Mesenchymal stem cell (in vitro differentiated cells and primary cell): Measurements from ENCODE around the gene LEF1.
"Not testable (repeated sequence)": the region's sequence is repeated elsewhere in the genome, so short reads cannot be mapped to it uniquely, and the experiment has no call there.

Experiments
- DNase-seq: peaks from one replicate; pipeline ENCODE4 v3.0.0-alpha.2; 2013
- H2AFZ ChIP-seq: one replicate; pipeline ENCODE4 v1.6.1; 2013; ENCODE audit warnings: low read depth, mild to moderate bottlenecking, control low read depth, inconsistent platforms, low read length, moderate library complexity
- H2AK5ac ChIP-seq: 2 replicates; pipeline ENCODE4 v1.6.1; 2013; ENCODE audit warnings: low read length, moderate library complexity, mild to moderate bottlenecking, inconsistent platforms; ENCODE audit not compliant: severe bottlenecking
- H2BK120ac ChIP-seq: one replicate; pipeline ENCODE4 v1.6.1; 2013; ENCODE audit warnings: low read depth, mild to moderate bottlenecking, inconsistent platforms, low read length, moderate library complexity
- H2BK12ac ChIP-seq, 2 experiments: one replicate each; pipeline ENCODE4 v1.6.1; 2013; ENCODE audit warnings: inconsistent platforms in 2 of 2, low read length in 2 of 2, mild to moderate bottlenecking in 2 of 2, moderate library complexity in 2 of 2, control low read depth in 1 of 2
- H2BK15ac ChIP-seq: one replicate; pipeline ENCODE4 v1.6.1; 2013; ENCODE audit warnings: mild to moderate bottlenecking, low read depth, inconsistent platforms; ENCODE audit not compliant: poor library complexity, severe bottlenecking
- H2BK5ac ChIP-seq: 2 replicates; pipeline ENCODE4 v1.6.1; 2013; ENCODE audit warnings: low read depth, mild to moderate bottlenecking, low read length, control low read depth, inconsistent platforms; ENCODE audit not compliant: poor library complexity, severe bottlenecking
- H3K14ac ChIP-seq, 2 experiments: one replicate each; pipeline ENCODE4 v1.6.1; 2013; ENCODE audit warnings: inconsistent platforms in 2 of 2, low read length in 2 of 2, control low read depth in 1 of 2, mild to moderate bottlenecking in 1 of 2, moderate library complexity in 1 of 2
- H3K18ac ChIP-seq, 2 experiments: one replicate each; pipeline ENCODE4 v1.6.1; 2013; ENCODE audit warnings: inconsistent platforms in 2 of 2, low read length in 2 of 2, control low read depth in 1 of 2, low read depth in 1 of 2, mild to moderate bottlenecking in 1 of 2
- H3K23ac ChIP-seq, 2 experiments: one replicate each; pipeline ENCODE4 v1.6.1; 2013; ENCODE audit warnings: inconsistent platforms in 2 of 2, low read length in 2 of 2, mild to moderate bottlenecking in 2 of 2, moderate library complexity in 2 of 2, control low read depth in 1 of 2
- H3K27ac ChIP-seq: 2 replicates; pipeline ENCODE4 v1.5.1; 2013; ENCODE audit warnings: mild to moderate bottlenecking, moderate library complexity, low read length, control low read depth, inconsistent platforms; ENCODE audit not compliant: poor library complexity, severe bottlenecking
- H3K27me3 ChIP-seq, 2 experiments: 2 replicates each; pipeline versions ENCODE4 v1.6.1 to v1.7.0; 2013; ENCODE audit warnings: low read length in 2 of 2, mild to moderate bottlenecking in 2 of 2, moderate library complexity in 2 of 2, control low read depth in 1 of 2, inconsistent platforms in 1 of 2; ENCODE audit not compliant: control insufficient read depth in 1 of 2, insufficient read depth in 1 of 2
- H3K36me3 ChIP-seq, 2 experiments: 2 replicates each; pipeline versions ENCODE4 v1.6.1 to v1.7.0; 2013; ENCODE audit warnings: low read length in 2 of 2, control low read depth in 1 of 2, inconsistent platforms in 1 of 2, low read depth in 1 of 2, mild to moderate bottlenecking in 1 of 2; ENCODE audit not compliant: insufficient read depth in 2 of 2, control insufficient read depth in 1 of 2
- H3K4ac ChIP-seq, 2 experiments: one replicate each; pipeline ENCODE4 v1.6.1; 2013; ENCODE audit warnings: inconsistent platforms in 2 of 2, low read length in 2 of 2, mild to moderate bottlenecking in 2 of 2, moderate library complexity in 2 of 2, control low read depth in 1 of 2, low read depth in 1 of 2
- H3K4me1 ChIP-seq: 2 replicates; pipeline ENCODE4 v1.6.1; 2013; ENCODE audit warnings: low read depth, low read length, control low read depth; ENCODE audit not compliant: control insufficient read depth, insufficient read depth
- H3K4me2 ChIP-seq: 2 replicates; pipeline ENCODE4 v1.6.1; 2013; ENCODE audit warnings: low read length, mild to moderate bottlenecking, inconsistent platforms; ENCODE audit not compliant: poor library complexity, severe bottlenecking
- H3K4me3 ChIP-seq, 2 experiments: 2 replicates each; pipeline versions ENCODE4 v1.5.1 to v1.7.0; 2013; ENCODE audit warnings: low read length in 2 of 2, mild to moderate bottlenecking in 2 of 2, control low read depth in 1 of 2, low read depth in 1 of 2; ENCODE audit not compliant: insufficient read depth in 1 of 2
- H3K79me1 ChIP-seq: replicated peaks from 2 replicates; pipeline ENCODE4 v1.6.1; 2013; ENCODE audit warnings: mild to moderate bottlenecking, control low read depth, low read length, inconsistent platforms; ENCODE audit not compliant: poor library complexity, severe bottlenecking
- H3K9ac ChIP-seq: 2 replicates; pipeline ENCODE4 v1.7.0; 2013; ENCODE audit warnings: mild to moderate bottlenecking, low read length, moderate library complexity
- H3K9me3 ChIP-seq: 2 replicates; pipeline ENCODE4 v1.7.0; 2013; ENCODE audit warnings: mild to moderate bottlenecking, low read length; ENCODE audit not compliant: control insufficient read depth
- H4K8ac ChIP-seq: one replicate; pipeline ENCODE4 v1.6.1; 2013; ENCODE audit warnings: inconsistent platforms, mild to moderate bottlenecking, low read length, moderate library complexity
- H4K91ac ChIP-seq: one replicate; pipeline ENCODE4 v1.6.1; 2013; ENCODE audit warnings: mild to moderate bottlenecking, low read length, inconsistent platforms
- WGBS: methylation state at CpG from one replicate; pipeline ENCODE4 v1.1.7; 2013; ENCODE audit warnings: mixed read lengths; 5-methylcytosine and 5-hydroxymethylcytosine counted together

Gene LEF1

GRCh38 chr4:108051343-108051742 is 117.4 kb downstream of the LEF1 start:
- no peak overlapping the region for H3K23ac ChIP-seq
- peak overlapping the region; percentile 38 for H4K8ac ChIP-seq
- no peak overlapping the region for H2BK15ac ChIP-seq
- no peak overlapping the region for H2BK12ac ChIP-seq
- H3K27ac ChIP-seq, result no peak overlapping the region
- H3K14ac ChIP-seq, result no peak overlapping the region
- H3K27me3 ChIP-seq, result peaks cover 0 to 11% of the 10 kb centered on the region in 2 experiments
- no peaks in the 10 kb centered on the region for H3K36me3 ChIP-seq
- no peak overlapping the region for H2AFZ ChIP-seq
- H3K9me3 ChIP-seq, result no peaks in the 10 kb centered on the region
- no peaks in the 10 kb centered on the region for H3K79me1 ChIP-seq
- no peak overlapping the region for H3K4me2 ChIP-seq
- H3K4me3 ChIP-seq, result no peak overlapping the region
- H3K9ac ChIP-seq, result no peak overlapping the region
- H3K4ac ChIP-seq, result no peak overlapping the region
- no peak overlapping the region for H3K18ac ChIP-seq
- no peak overlapping the region for H2BK120ac ChIP-seq
- DNase-seq, result peak; percentile 28
- no peak overlapping the region for H2BK5ac ChIP-seq
- H3K4me1 ChIP-seq, result peaks cover 7% of the 10 kb centered on the region
- 87% methylated on average over 10 of the region's 10 CpGs for WGBS
- H2AK5ac ChIP-seq, result no peak overlapping the region
- H4K91ac ChIP-seq, result no peak overlapping the region

DNA sequence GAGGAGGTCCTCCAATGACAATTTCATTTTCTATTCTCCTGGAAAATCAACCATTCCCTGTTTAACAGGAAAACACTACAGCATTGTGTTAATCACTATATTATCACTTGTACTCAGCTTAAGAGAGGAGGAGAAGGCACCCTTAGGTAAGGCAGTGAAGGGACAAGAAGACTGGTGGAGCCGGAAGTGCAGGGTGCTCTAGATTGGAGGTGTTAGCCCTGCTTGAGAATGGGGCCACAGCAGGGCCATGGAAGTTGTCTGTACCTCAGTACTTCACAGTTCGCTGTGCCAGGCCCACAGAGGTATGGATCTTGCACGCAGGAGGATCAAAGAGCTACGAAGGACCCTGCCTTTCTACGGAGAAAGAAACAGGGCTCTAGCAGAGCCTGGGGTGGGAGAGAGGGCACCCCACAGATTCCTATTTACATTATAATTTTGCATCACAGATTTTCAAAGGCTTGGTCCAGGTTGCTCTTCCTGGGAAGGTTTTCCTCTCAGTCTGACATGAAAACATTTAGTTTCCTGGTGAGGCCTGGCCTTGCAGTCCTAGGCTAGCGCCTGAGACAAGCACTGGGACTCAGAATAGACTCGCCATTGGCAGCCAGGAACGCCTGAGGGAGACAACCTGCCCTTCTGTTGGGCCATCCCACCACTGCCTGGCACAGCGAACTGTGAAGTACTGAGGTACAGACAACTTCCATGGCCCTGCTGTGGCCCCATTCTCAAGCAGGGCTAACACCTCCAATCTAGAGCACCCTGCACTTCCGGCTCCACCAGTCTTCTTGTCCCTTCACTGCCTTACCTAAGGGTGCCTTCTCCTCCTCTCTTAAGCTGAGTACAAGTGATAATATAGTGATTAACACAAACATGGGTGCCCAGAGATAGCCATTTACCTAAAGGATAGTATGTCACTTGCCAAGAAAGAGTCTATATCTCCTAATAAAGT is 118.3 kb downstream of the LEF1 start:
- peaks cover 0 to 11% of the 10 kb centered on the region in 2 experiments for H3K27me3 ChIP-seq
- H2BK15ac ChIP-seq, H3K4me3 ChIP-seq, H3K4me2 ChIP-seq, H3K18ac ChIP-seq, H3K9ac ChIP-seq, H3K23ac ChIP-seq, H3K79me1 ChIP-seq, H4K91ac ChIP-seq, H2AK5ac ChIP-seq, DNase-seq, H2BK5ac ChIP-seq, H2BK12ac ChIP-seq, H3K9me3 ChIP-seq, H3K14ac ChIP-seq, H2AFZ ChIP-seq, H3K36me3 ChIP-seq, H3K27ac ChIP-seq, H4K8ac ChIP-seq, H2BK120ac ChIP-seq, H3K4ac ChIP-seq, H3K4me1 ChIP-seq: not testable (repeated sequence)
- WGBS, result 89% methylated on average over 7 of the region's 10 CpGs

GRCh38 chr4:108049406-108049805 is 119.3 kb downstream of the LEF1 start:
- no peak for DNase-seq
- H3K23ac ChIP-seq, result no peak overlapping the region
- WGBS, result 100% methylated on average over 3 of the region's 5 CpGs

DNA sequence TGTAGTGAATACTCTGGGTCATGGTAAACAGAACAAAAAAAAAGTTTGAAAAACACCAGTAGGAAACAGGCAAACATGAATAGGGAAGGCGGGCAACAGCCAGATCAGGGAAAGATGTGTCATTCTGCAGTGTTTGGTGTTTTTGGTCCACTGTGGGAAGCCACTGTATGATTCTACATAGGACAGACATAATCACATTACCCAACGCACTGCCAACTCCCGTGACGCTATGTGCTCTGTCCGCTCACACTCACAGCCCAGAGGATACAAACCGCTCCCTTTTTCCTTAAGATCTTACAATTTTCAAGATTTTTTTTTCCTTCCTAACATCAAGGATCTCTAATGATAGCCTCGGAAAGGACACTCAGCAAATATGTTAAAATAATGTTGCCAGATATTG is 119.7 kb downstream of the LEF1 start:
- Histone ChIP-seq H4K91ac (no peak overlapping the region), H3K79me1 (no peaks in the 10 kb centered on the region), H3K4me2 (no peak overlapping the region), H2BK12ac (no peak overlapping the region), H3K27ac (no peak overlapping the region), H3K4ac (no peak overlapping the region), H3K4me1 (peaks cover 9% of the 10 kb centered on the region), H3K27me3 (peaks cover 0 to 11% of the 10 kb centered on the region in 2 experiments), H2AK5ac (no peak overlapping the region), H3K9ac (no peak overlapping the region), H2BK15ac (no peak overlapping the region), H4K8ac (no peak overlapping the region), H3K9me3 (no peaks in the 10 kb centered on the region), H3K23ac (no peak overlapping the region), H2AFZ (no peak overlapping the region), H3K36me3 (no peaks in the 10 kb centered on the region), H3K14ac (no peak overlapping the region), H3K4me3 (no peak overlapping the region), H3K18ac (no peak overlapping the region), H2BK120ac (no peak overlapping the region), H2BK5ac (no peak overlapping the region)
- DNase-seq, result no peak
- 100% methylated on average over 6 of the region's 7 CpGs for WGBS

More at GRCh38 chr4:108049406-108049805, 119.3 kb downstream of the LEF1 start:
- Histone ChIP-seq H2BK5ac (no peak overlapping the region), H3K18ac (no peak overlapping the region), H4K91ac (no peak overlapping the region), H3K4me2 (no peak overlapping the region), H3K9me3 (no peaks in the 10 kb centered on the region), H3K4ac (no peak overlapping the region), H3K27ac (no peak overlapping the region), H3K79me1 (no peaks in the 10 kb centered on the region), H3K4me3 (peak overlapping the region in 1 of 2 experiments; percentile 57), H2BK120ac (no peak overlapping the region), H4K8ac (no peak overlapping the region), H3K27me3 (peaks cover 0 to 11% of the 10 kb centered on the region in 2 experiments), H3K14ac (no peak overlapping the region), H2AFZ (no peak overlapping the region), H3K9ac (no peak overlapping the region), H3K36me3 (no peaks in the 10 kb centered on the region), H2BK12ac (no peak overlapping the region), H2BK15ac (no peak overlapping the region), H3K4me1 (peaks cover 9% of the 10 kb centered on the region), H2AK5ac (no peak overlapping the region)
